Caco-2 (cell line): ENCODE measurements around the gene LTBP3. TPM values are rescaled to one million over a fixed set of nuclear protein-coding genes. Genes with fewer than 3 reads are reported as not detected.
A peak's percentile ranks its signal among the peaks of the same experiment; 100 is the strongest.

Experiments used
- BruUV-seq: library from RNA; stranded (reverse); fragments of 400-500 nt; replicated peaks from 2 replicates; lab custom pipeline; 2021; lab: Mats Ljungman, UMichigan
- CTCF ChIA-PET: fragments of 300-600 bp; sonication (Branson Sonifier 250); formaldehyde crosslinking; loops from one replicate; lab custom pipeline; 2022; ENCODE audit warnings: antibody characterized with exemption; lab: Charles Lee
- POLR2A ChIA-PET: fragments of 300-600 bp; sonication (Branson Sonifier 250); formaldehyde crosslinking; loops from one replicate; lab custom pipeline; 2022; ENCODE audit warnings: antibody characterized with exemption; lab: Charles Lee
- DNase-seq, 2 experiments: peaks; one replicate each; pipeline versions ENCODE4 v3.0.0 to v3.0.0-alpha.2; 2020 to 2022
- H3K27me3 ChIP-seq: replicated peaks from 2 replicates; pipeline ENCODE4 v1.6.0; 2011; ENCODE audit warnings: low read length; ENCODE audit not compliant: control insufficient read depth, insufficient read depth
- H3K36me3 ChIP-seq: 2 replicates; pipeline ENCODE4 v1.5.1; 2011; ENCODE audit warnings: low read length; ENCODE audit not compliant: control insufficient read depth, insufficient read depth
- H3K4me1 ChIP-seq: fragments of 250-450 bp; sonication (Bioruptor Pico); 2 replicates; pipeline ENCODE4 v1.5.1; 2020; ENCODE audit warnings: mild to moderate bottlenecking
- H3K4me3 ChIP-seq: 2 replicates; pipeline ENCODE4 v1.5.1; 2011; ENCODE audit warnings: low read depth, mild to moderate bottlenecking, control low read depth, low read length
- H3K9me3 ChIP-seq: fragments of 250-450 bp; sonication (Bioruptor Pico); 2 replicates; pipeline ENCODE4 v1.5.1; 2020; ENCODE audit warnings: mild to moderate bottlenecking, moderate library complexity
- H3K27ac Mint-ChIP-seq: one replicate; pipeline ENCODE4 v1.8.0; 2022; ENCODE audit warnings: mixed read lengths; ENCODE audit not compliant: unreplicated experiment
- H3K27me3 Mint-ChIP-seq: one replicate; pipeline ENCODE4 v1.8.0; 2022; ENCODE audit warnings: mixed read lengths; ENCODE audit not compliant: insufficient read depth, unreplicated experiment
- H3K36me3 Mint-ChIP-seq: one replicate; pipeline ENCODE4 v1.8.0; 2022; ENCODE audit warnings: mild to moderate bottlenecking, mixed read lengths; ENCODE audit not compliant: insufficient read depth, unreplicated experiment
- H3K4me1 Mint-ChIP-seq: one replicate; pipeline ENCODE4 v1.8.0; 2022; ENCODE audit warnings: low read depth, mixed read lengths; ENCODE audit not compliant: unreplicated experiment
- H3K4me3 Mint-ChIP-seq: one replicate; pipeline ENCODE4 v1.8.0; 2022; ENCODE audit warnings: mild to moderate bottlenecking, moderate library complexity, mixed read lengths; ENCODE audit not compliant: unreplicated experiment
- H3K9me3 Mint-ChIP-seq: one replicate; pipeline ENCODE4 v1.8.0; 2022; ENCODE audit warnings: mixed read lengths; ENCODE audit not compliant: unreplicated experiment
- CTCF ChIP-seq, 2 experiments: fragments of 200-600 bp in 1 of 2; IDR thresholded peaks; 1 replicate in 1 of 2; 2 replicates in 1 of 2; pipeline versions ENCODE4 v1.5.1 to v1.8.0; 2011 to 2022; ENCODE audit warnings: antibody characterized with exemption in 1 of 2, control low read depth in 1 of 2, inconsistent platforms in 1 of 2, low read depth in 1 of 2, low read length in 1 of 2, mild to moderate bottlenecking in 1 of 2, moderate library complexity in 1 of 2; ENCODE audit not compliant: insufficient read depth in 1 of 2, severe bottlenecking in 1 of 2, unreplicated experiment in 1 of 2
- intact Hi-C: fragments of 100-400 bp; cut with micrococcal nuclease; formaldehyde crosslinking; loops from one replicate; pipeline ENCODE4 v1.10.0; 2022; ENCODE audit not compliant: unreplicated experiment
- total RNA-seq: library from RNA; stranded (reverse); gene quantifications from 2 replicates; pipeline ENCODE4 v1.2.3, GENCODE V29; 2022

Gene LTBP3
- total RNA-seq, 1 experiment from 2014 or later: 91.2 TPM

- CTCF ChIA-PET: no interaction called here
- Histone ChIP-seq H3K9me3 (no peaks in the 10 kb centered on the region), H3K36me3 (no peaks in the 10 kb centered on the region), H3K4me3 (no peak overlapping the region), H3K4me1 (peaks cover 22% of the 10 kb centered on the region), H3K27me3 (no peaks in the 10 kb centered on the region)
- H3K27ac Mint-ChIP-seq: no peak overlapping the region
- H3K27me3 Mint-ChIP-seq: no peaks in the 10 kb centered on the region
- DNase-seq: no peak
- POLR2A ChIA-PET: interaction anchor here (0.6 kb wide), 1 partner anchor 392 kb away, joined by 3 read pairs; no protein-coding TSS in a partner anchor
- no TSS peak for BruUV-seq
- TF ChIP-seq CTCF (IDR thresholded peaks at IDR 0.05; ENCODE audit: insufficient read depth in 1 of 2, low read depth in 1 of 2, low read length in 1 of 2, severe bottlenecking in 1 of 2, unreplicated experiment in 1 of 2): no peak
- H3K9me3 Mint-ChIP-seq: no peaks in the 10 kb centered on the region
- H3K36me3 Mint-ChIP-seq: peaks cover 28% of the 10 kb centered on the region
- H3K4me3 Mint-ChIP-seq: peak overlapping the region; percentile 2
- peaks cover 6% of the 10 kb centered on the region for H3K4me1 Mint-ChIP-seq
- intact Hi-C loops: no loop called here
These were observed 20.5 kb upstream of the LTBP3 start for GRCh38 chr11:65578667-65579066.

- DNase-seq: no peak
- no peak for TF ChIP-seq CTCF (IDR thresholded peaks at IDR 0.05; ENCODE audit: insufficient read depth in 1 of 2, low read depth in 1 of 2, low read length in 1 of 2, severe bottlenecking in 1 of 2, unreplicated experiment in 1 of 2)
- ChIA-PET POLR2A (no interaction called here), CTCF (interaction anchor here (1.4 kb wide), 1 partner anchor 16 kb away, joined by 4 read pairs; no protein-coding TSS in a partner anchor)
- Mint-ChIP-seq H3K36me3 (peaks cover 34% of the 10 kb centered on the region), H3K27ac (no peak overlapping the region), H3K4me1 (peaks cover 6% of the 10 kb centered on the region), H3K9me3 (no peaks in the 10 kb centered on the region), H3K27me3 (no peaks in the 10 kb centered on the region), H3K4me3 (peak overlapping the region; percentile 98)
- no peaks in the 10 kb centered on the region for H3K9me3 ChIP-seq
- H3K4me3 ChIP-seq: no peak overlapping the region
- no TSS peak for BruUV-seq
- H3K27me3 ChIP-seq: no peaks in the 10 kb centered on the region
- H3K4me1 ChIP-seq: peaks cover 27% of the 10 kb centered on the region
- intact Hi-C loops: no loop called here
- H3K36me3 ChIP-seq: no peaks in the 10 kb centered on the region; the same call in 1 of the 2 replicates
These were observed 20.0 kb upstream of the LTBP3 start for GRCh38 chr11:65578134-65578533.

GRCh38 chr11:65577756-65578109 lies 19.6 kb upstream of the LTBP3 start:
- no peak overlapping the region for H3K4me3 ChIP-seq
- Mint-ChIP-seq H3K27ac (no peak overlapping the region), H3K27me3 (no peaks in the 10 kb centered on the region), H3K9me3 (no peaks in the 10 kb centered on the region), H3K4me3 (peak overlapping the region; percentile 98), H3K36me3 (peaks cover 38% of the 10 kb centered on the region), H3K4me1 (peaks cover 6% of the 10 kb centered on the region)
- no peaks in the 10 kb centered on the region for H3K9me3 ChIP-seq
- intact Hi-C loops: no loop called here
- no peaks in the 10 kb centered on the region for H3K27me3 ChIP-seq
- peaks cover 28% of the 10 kb centered on the region for H3K4me1 ChIP-seq
- BruUV-seq: no TSS peak
- CTCF ChIA-PET: interaction anchor here (0.6 to 1.4 kb wide), 2 partner anchors 16 to 31 kb away, joined by 4 read pairs; no protein-coding TSS in a partner anchor
- no peak for DNase-seq
- POLR2A ChIA-PET: no interaction called here
- no peak for TF ChIP-seq CTCF (IDR thresholded peaks at IDR 0.05; ENCODE audit: insufficient read depth in 1 of 2, low read depth in 1 of 2, low read length in 1 of 2, severe bottlenecking in 1 of 2, unreplicated experiment in 1 of 2)
- no peaks in the 10 kb centered on the region; the same call in 1 of the 2 replicates for H3K36me3 ChIP-seq
